NCI-H187 (cell line): Measurements from ENCODE around the gene PTCH1.

Experiments
- DNase-seq, 2 experiments: peaks; one replicate each; lab custom pipeline; 2025; lab: John Stamatoyannopoulos, UW

PTCH1 gene

DNA sequence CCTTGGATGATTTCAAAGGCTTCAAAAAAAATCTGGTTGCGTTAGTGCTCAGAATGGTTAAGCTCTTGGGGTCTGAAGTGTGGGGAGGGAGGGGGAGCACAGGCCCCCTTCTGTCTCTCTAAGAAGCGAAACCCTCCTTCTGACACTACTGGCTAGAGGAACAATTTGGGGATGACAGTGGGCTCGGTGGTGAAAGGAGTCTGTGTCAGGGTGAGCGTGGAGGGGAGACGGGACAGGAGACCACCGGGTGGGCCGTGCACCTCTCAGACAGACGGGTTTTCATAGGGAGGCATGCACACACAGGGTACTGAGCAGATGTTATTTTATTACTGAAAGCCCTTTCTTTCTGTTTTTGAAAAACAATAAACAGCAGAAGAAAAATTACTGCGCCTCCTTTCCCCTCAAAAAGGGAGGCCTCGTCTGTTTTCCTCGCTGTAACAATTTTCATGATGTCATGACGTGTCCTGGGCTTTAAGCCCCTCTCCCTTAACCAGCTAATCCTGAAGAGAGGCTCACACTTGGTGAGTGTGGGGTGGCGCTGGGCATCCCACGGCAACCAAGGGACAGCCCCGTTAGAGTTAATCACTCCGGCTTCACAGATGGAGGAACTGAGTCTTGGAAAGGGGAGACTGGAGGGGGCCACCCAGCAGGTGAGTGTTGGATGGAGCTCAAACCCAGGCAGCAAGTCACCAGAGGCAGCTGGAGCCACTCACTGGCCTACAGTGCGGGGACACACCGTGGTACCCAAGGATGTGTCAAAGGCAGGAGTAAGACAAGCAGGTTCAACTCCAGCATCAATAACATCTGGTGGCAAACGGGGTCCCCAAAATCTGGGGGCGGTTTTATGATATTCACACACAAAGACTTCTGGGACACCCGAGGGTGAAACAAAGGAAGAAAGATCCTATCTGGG is 53.4 kb downstream of the PTCH1 start:
- DNase-seq, result no peak

DNA sequence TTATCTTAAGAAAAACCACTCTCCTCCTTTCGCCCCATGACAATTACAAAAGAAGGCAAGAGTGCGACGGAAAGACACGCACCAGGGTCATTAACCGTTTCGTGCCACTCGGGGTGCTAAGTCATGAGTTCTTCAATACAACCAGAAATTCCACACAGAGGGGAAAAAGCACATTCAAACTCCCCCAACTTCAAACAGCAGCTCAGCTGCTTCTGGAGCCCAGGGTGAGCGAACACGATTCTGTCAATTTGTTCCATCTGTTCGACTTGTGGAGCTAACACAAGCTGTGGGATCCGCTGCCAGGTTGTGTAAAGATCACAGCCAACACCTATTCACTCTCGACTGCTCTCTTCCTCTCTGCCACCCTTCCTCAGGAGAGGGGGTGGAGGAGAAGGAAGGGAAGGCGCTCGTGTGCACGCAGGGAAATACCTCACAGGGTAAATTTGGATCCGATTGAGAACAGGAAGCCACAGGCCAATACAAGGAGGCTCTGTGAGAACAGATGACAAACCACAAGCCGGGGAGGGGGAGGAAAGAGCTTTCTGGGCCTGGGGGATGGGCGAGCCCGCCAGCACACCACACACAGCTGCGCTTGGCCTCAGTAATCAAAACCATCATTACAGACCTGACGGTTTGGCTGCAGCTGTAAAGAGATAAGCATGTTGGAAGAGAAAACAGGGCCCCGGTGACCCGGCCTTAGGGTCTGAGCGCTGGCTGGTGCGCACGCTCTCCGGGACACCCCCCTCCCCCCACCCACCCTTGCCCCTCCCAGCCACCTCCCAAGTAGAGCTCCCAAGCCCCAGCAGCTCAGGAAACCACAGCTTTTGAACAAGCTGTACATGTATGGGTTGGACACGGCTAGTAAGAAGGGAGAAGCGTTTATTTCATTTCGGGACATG is 54.3 kb downstream of the PTCH1 start:
- peak in 1 of 2 experiments; percentile 9 for DNase-seq

DNA sequence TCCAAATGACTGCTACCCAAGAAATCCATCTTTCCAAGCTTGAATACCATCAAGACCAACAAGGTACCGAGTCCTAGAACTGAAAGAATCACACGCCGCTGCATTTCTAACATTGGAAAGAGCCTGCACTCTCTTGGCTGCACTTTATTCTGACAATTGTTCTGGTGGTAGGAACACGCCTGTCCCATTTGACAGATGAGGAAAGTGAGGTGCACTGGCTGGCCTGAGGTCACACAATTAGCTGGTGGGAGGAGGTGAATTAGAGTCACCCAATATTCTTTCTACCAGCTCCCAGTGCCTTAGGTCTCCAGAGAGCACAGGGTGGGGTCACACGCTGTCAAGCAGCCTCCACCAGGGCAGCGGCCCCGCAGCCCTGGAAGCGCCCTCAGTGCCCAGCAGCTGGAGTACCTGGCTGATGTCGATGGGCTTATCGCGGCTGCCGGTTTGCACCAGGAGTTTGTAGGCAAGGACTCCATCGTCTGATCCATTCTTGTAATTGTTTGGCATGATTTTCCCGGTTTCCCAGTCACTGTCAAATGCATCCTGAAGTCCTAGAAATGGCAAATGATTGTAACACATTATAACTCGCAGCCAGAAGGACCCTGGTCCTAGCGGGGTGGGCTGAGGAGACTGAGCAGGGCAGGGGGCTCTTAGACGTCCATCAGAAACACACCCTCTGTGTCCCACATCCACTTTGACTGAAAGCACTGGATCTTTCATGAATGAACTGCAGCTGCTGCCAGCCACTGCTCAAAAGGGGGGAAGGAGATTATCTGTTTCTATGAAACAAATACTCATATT is 55.1 kb downstream of the PTCH1 start:
- DNase-seq, result no peak

DNA sequence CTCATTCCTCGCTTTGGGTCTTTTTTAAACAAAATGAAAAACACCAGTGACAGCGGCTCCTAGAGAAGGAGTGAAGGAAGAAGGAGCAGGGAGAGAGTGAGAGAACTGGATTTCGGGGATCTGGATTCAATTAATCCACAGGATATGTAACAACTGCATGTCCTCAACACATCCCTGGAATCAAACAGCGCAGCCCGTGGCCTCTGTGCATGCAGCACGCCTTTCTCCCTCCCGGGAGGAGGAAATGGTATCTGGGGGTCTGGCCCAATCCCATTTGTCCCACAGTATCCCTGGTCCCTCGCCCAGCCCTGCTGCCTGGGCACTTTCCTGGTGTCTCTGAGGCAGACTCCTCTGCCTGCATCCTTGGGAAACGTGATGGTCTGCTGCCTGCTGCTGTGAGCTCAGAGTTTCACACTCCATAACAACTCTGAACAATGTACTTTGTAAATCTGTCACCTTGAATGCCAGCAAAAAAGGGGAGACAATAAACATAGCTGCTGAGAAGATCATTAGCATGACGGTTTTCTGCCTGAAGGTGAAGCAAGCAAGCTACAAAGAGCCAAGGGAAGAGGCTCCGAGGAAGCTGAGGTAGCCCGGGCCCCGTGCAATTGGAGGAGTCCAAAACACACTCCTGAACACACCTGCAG is 56.1 kb downstream of the PTCH1 start:
- no peak for DNase-seq

DNA sequence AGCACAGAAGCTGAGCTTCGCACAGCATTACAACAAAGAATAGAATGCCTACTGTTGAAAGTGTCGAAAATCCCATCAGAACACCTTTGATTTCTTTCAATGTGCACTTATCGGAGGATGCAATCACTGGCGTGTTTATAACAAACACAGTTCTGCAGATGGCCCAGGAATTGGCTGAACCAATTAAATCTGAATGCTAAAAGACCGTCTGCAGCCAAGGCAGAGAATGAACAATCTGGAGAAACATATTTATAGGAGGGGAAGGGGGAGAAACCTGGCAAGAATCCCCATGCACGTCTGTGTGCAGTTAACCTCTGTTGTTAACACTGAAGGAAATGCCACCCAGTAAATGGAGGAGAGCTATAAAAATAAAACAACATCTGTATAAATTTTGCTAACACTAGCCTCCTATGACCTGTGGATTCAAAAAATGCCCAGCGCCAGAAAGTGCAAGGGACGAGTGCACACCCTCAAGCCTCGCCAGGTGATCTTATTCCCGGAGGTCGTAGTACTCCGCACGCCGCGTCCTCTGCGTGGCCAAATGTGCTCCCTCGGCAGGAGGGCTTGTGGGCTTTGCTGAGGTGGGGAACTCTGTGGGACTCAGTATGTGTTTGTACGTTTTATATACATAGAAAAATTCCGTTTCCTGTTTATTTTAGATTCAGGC is 56.8 kb downstream of the PTCH1 start:
- no peak for DNase-seq

DNA sequence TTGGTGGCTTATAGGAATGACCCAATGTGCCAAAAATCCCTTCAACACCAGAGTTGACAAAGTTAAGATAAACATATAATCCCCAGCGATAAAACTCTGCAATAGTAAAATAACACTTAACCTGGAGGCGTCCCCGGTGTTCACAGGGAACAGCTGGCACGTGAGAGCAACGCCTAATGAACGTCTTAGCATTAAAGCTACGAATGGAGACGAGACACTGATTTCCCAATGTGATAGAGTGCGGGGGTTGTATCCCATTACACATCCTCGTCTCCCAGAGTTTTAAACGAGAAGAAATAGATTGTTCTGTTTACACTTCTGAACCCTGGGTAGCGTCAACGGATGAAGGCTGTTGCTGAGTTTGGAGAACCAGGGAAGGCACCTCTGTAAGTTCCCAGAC is 57.6 kb downstream of the PTCH1 start:
- DNase-seq, result no peak

DNA sequence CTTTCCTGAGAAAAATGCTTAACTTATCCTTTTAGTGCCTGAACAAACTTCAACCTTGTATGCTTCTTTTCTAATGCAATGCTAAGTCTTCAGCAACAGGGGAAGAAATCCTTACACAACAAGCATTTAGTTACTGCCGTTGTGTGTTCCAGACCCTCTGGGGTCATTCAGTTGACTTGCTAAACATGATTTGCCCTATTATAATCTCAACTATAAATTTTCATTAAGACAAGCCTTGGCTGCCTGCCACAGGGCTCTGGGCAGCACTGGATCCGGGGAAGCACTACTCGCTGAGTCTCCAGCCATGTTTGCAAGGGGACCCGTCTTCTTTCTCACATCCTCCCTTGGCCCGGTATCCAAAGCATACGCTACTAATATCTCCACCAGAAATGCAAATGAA is 58.1 kb downstream of the PTCH1 start:
- DNase-seq, result no peak

DNA sequence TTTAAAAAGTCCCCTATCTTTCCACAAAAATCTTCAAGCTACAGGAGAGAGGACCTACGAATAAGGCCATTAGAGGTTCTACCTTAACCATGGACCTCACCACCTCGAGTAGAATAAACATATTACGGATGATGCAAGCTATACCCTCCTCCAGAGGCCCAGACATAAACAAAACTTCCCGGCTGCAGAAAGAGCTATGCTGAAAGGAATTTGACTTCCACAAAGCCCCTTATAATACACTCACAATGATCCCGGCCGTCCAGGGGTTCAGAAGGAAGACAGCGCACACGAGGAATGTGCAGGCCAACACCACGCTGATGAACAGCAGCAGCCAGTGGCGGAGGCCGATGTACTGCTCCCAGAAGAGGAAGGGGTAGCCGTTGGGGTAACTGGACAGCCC is 59.0 kb downstream of the PTCH1 start:
- DNase-seq, result no peak

DNA sequence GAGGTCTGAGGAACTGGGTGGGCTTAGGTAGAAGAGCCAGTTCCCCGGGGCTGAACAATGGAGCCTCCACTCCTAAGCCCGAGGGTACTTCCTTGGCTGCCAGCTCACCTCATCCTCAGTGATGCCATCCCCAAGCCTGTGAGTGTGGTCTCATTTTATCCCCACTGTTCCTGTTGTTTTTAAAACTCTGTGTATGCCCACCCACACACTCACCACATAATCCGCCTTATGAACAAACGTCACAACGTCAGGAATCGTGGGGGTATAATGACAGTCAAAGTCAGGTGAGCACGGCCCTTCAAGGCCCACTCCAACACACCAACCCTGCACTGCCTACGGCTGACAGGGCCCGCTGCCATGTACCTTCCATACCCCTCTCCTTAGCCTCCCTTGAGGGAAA is 61.1 kb downstream of the PTCH1 start:
- DNase-seq, result no peak

DNA sequence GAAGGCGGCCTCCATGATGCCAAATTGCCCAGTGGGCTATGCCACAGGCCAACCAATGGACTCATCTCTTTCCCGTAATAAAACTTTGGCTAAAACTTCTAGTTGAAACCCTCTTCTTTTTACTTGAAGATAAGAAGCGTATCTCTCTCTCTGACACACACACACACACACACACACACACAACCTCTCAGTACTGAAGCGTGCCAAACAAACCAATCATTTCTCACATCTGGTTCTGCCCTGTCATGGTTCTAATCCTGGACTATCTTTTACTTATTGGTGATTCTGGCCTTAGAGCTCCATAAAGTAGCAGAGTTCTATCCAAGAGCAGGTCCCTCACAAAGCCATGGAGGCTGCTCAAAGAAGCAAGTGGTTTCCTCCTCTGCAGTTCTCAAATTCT is 64.6 kb downstream of the PTCH1 start:
- DNase-seq, result no peak

DNA sequence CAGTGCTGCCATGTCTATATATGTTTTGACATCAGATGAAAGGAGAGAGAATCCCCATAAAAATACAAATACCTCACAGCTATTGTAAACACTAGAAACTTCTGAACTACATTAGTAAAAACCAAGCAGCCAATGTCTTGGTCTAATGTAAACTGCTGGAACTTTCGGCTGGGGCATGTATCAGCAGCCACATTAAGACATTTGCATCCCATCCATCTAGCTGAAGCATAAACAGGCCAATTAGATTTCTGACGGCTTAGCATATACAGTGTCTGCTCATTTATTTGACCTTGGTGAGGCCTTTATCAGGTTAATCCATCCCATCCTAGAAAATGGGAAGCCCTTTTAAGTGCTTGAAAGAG is 65.7 kb downstream of the PTCH1 start:
- no peak for DNase-seq

DNA sequence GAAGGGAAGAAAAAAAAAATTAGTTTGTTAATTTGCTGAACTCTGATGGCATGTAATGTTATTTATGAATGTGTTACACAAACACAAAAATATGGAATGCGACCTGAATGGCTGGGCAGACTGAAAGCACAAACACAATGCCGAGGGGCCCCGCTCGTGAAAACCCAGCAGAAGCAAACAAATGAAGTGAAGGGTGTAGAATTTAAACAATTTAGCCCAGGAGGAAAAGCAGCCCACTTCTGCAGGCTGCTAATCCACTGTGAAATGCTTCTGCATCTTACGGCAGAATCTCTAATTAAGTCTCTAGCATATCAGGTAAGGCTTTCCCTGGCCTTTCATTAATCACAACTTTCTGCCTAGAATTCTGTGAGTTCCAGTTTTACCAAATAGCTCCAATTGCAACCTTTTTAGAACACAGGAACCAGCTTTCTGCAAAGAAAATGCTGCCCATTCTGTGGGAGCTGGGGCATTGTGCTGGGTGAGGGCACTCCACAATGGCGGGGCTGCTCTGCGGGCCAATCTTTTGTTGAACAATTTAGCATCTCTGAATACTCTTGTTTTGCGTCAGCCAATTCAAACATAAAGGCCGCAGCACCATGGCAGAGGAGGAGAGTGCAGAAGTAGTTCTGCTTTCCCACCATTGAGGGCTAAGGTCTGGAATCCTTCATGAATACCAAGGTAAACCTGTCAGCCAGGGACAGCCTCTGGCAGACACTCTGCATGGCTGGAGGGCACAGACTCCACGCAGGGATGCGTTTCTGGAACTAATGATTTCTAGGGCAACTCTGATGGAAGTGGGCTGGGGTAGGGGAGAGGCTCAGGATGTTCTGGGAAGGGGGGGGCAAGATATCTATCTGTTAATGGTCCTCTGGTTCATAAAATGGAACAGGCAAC is 66.4 kb downstream of the PTCH1 start:
- no peak for DNase-seq

DNA sequence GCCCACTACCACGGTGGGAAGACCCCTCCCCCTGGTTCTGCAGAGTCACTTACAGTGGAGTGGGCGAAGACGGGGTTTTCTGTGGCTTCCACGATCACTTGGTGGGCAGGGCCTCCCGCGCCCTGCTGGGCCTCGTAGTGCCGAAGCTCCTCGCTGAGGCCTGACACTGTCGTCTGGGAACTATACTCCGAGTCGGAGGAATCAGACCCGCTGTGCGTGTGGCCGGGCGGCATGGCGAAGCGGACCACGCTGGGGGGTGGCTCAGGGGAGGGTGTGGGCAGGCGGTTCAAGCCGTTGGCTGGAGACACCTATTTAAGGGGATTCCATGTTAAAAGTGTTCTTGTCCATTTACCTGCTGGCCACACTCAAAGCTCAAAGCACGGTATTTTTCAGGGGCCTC is 67.8 kb downstream of the PTCH1 start:
- no peak for DNase-seq

DNA sequence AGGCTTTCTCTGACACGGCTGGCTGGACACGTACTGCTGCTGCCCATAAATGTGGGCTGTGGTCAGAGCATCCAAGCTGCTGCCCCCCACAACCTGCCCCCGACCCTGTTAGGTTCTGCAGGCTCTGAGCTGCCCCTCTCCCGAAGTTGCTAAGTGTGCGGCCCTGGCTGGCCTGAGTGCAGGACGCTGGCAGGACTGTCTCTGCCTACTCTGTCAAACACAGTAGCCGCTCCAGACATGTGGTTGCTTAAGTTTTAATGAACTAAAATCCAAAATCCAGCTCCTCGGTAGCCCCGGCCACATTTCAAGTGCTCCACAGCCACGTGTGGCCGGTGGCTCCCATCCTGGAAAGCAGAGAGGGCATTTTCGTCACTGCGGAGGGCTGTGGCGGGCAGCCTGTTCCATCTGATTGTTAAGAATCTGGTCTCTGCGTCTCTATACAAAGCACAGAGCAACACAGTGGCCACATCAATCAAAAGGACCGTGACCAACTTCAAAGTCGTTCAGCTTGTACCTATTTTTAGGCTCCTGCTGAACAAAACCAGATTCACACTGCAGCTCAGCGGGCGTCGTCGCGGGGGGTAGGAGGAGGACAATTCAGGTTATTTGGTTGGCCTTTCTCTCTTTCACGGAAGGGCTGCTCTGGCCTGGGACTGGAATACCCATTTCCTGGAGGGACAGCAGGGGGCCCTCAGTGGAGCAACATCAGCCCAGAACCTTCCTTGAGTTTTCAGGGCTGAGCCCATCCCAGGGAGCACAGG is 68.9 kb downstream of the PTCH1 start:
- DNase-seq, result no peak

DNA sequence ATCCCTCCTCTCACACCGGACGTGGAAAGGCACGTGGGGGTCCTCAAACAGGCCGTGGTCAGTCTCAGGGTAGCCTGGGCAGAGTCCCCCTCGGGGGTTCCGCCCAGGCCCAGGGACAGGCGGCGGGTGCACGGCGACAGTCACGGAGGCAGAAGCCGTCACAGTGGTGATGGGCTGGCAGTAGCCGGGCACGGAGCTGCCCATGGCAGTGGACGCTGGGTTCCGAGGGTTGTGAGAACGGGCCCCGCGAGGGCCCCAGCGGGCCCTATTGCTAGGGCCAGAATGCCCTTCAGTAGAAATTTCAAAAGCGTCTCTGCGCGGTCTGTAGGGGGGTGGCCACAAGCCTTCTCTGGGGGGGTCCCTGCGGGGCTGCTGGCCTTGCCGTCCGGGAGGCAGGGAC is 69.8 kb downstream of the PTCH1 start:
- no peak for DNase-seq

DNA sequence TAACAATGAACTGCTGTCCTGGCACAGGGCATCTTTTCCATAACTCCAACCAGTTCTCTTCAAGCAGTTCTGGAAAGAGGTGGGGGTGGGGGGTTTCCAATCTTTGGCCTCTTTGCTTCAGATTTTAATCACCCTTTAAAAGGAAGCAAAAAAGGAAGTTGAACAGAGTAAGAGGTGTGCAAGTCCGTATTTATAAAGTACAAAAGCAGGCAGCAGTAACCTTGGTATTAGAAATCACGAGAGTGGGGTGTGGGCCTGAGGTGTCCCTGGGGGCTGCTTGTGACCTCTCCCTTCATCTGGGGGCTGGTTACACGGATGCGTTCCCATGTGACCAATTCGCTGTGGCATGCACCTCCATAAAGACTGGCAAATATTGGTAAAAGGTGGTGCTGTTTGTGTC is 70.5 kb downstream of the PTCH1 start:
- no peak for DNase-seq

DNA sequence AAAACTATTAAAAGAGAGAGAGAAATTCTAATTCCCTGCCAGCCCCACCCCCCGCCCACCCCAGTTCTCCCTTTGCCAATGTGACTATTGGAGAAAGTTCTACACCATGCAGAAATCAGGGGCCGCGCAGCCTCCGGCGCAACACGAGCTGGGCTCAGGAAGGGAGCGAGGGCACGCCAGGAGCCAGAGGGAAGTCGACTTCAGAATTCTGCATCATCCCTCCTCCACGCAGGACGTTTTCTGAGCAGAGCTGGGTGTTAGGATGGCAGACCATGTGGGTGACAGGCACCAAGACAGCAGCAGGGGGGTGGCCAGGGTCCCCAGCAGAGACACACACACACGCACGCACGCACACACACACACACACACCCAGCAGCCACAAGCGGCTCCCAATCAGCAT is 72.6 kb downstream of the PTCH1 start:
- no peak for DNase-seq

DNA sequence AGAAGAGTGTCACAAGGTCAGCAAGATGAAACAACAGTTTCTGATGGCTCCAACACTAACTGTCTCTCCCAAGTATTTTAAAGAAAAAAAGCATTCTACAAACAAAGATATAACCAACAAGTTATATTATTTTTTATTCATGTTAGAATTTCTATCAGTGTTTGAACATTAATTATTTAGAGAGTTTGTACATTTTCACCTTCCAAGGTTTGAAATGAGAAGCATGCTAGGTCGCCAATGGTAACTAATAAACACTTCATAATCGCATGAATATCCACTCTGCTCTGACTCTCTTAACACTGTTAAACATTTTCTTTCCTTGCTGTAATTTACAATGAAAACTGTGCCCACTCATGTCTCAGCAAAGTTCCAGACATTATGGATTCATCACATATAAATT is 73.5 kb downstream of the PTCH1 start:
- DNase-seq, result no peak

DNA sequence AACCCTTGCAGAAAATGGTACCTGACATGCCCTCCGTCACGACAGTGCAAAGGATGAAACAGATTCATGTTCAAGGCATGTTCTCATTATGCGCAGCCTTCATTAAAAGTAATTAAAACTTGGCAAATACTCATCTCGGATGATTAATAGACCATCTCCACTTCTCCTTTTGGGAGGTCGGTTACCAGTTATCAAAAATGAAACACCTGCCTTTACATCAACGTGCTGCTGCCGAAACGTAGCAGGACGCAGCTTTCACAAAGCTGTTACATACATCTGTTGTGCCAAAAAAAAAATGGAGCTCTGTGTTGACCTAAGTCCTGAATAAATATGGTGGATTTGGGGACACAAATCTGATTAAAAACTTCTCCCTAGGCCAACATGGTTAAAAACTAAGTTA is 75.7 kb downstream of the PTCH1 start:
- DNase-seq, result no peak

DNA sequence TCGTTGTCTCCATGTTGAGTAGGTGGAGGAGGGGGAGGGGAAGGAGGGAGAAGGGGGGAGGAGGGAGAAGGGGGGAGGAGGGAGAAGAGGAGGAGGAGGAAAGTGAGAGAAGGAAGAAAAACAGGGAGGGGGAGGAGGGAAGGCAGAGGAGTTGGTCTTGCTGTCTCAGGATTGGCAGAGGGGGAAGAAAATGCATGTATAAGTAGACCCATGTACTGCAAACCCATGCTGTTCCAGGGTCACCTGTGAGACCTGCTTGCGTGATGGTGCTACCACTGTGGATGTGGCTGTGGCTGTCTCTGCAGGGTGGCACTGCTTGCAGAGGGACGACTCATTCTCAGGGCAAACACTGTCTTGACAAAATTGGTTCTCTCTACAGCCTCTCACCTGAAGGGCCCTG is 76.3 kb downstream of the PTCH1 start:
- DNase-seq, result no peak
